ENCODE results near the gene NMRK2.

- TF ChIP-seq CTCF (IDR thresholded peaks at IDR 0.05; ENCODE audit: low read depth, low read length, poor library complexity, severe bottlenecking) = no peak
- no peak for TF ChIP-seq EZH2phosphoT487 (IDR thresholded peaks at IDR 0.05; ENCODE audit: borderline replicate concordance, low read length)
These were observed 25.1 kb upstream of the NMRK2 start for GRCh38 chr19:3907626-3908265.

All from DOHH2 (cell line).